ENCODE data around the gene WDR76. TPM values are rescaled to one million over a fixed set of nuclear protein-coding genes. Genes with fewer than 3 reads are reported as not detected.
"Not testable (repeated sequence)": the region's sequence is repeated elsewhere in the genome, so short reads cannot be mapped to it uniquely, and the experiment has no call there.

WDR76 gene
- total RNA-seq, 2 experiments from 2014 or later: 75.1 to 81.1 TPM

- H3K27me3 Mint-ChIP-seq, H3K9me3 Mint-ChIP-seq, H3K4me3 Mint-ChIP-seq, DNase-seq, H3K27ac Mint-ChIP-seq: not testable (repeated sequence)
- Mint-ChIP-seq H3K4me1 (peaks cover 22% of the 10 kb centered on the region), H3K36me3 (peaks cover 51% of the 10 kb centered on the region)
Observed at GRCh38 chr15:43832485-43832884, 5.7 kb downstream of the WDR76 start.

- no peak overlapping the region for H3K4me3 Mint-ChIP-seq
- H3K27me3 Mint-ChIP-seq: no peaks in the 10 kb centered on the region
- H3K36me3 Mint-ChIP-seq: peaks cover 27% of the 10 kb centered on the region
- no peak overlapping the region for H3K27ac Mint-ChIP-seq
- no peaks in the 10 kb centered on the region for H3K4me1 Mint-ChIP-seq
- no peaks in the 10 kb centered on the region for H3K9me3 Mint-ChIP-seq
- no peak for DNase-seq
Observed at GRCh38 chr15:43845421-43845820, 18.6 kb downstream of the WDR76 start.

- DNase-seq: no peak
- H3K36me3 Mint-ChIP-seq: peaks cover 42% of the 10 kb centered on the region
- H3K4me3 Mint-ChIP-seq: no peak overlapping the region
- no peak overlapping the region for H3K27ac Mint-ChIP-seq
- no peaks in the 10 kb centered on the region for H3K27me3 Mint-ChIP-seq
- H3K9me3 Mint-ChIP-seq: no peaks in the 10 kb centered on the region
- H3K4me1 Mint-ChIP-seq: no peaks in the 10 kb centered on the region
Observed at GRCh38 chr15:43851251-43851650, 24.4 kb downstream of the WDR76 start.

- no peaks in the 10 kb centered on the region for H3K27me3 Mint-ChIP-seq
- H3K9me3 Mint-ChIP-seq: no peaks in the 10 kb centered on the region
- H3K27ac Mint-ChIP-seq: no peak overlapping the region
- no peak for DNase-seq
- H3K4me3 Mint-ChIP-seq: no peak overlapping the region
- peaks cover 48% of the 10 kb centered on the region for H3K36me3 Mint-ChIP-seq
- H3K4me1 Mint-ChIP-seq: no peaks in the 10 kb centered on the region
Observed at GRCh38 chr15:43852607-43853006, 25.8 kb downstream of the WDR76 start.

- Mint-ChIP-seq H3K27ac (no peak overlapping the region), H3K4me3 (no peak overlapping the region), H3K9me3 (no peaks in the 10 kb centered on the region), H3K36me3 (peaks cover 49% of the 10 kb centered on the region), H3K27me3 (no peaks in the 10 kb centered on the region), H3K4me1 (no peaks in the 10 kb centered on the region)
- no peak for DNase-seq
Observed at GRCh38 chr15:43854801-43855200, 28.0 kb downstream of the WDR76 start.

GRCh38 chr15:43859546-43859945 lies 32.7 kb downstream of the WDR76 start:
- Mint-ChIP-seq H3K9me3 (no peaks in the 10 kb centered on the region), H3K4me3 (no peak overlapping the region), H3K27ac (no peak overlapping the region), H3K27me3 (no peaks in the 10 kb centered on the region), H3K36me3 (peaks cover 29% of the 10 kb centered on the region), H3K4me1 (no peaks in the 10 kb centered on the region)
- DNase-seq: no peak

GRCh38 chr15:43866636-43867035 lies 39.8 kb downstream of the WDR76 start:
- H3K4me3 Mint-ChIP-seq, H3K9me3 Mint-ChIP-seq, DNase-seq, H3K4me1 Mint-ChIP-seq, H3K27ac Mint-ChIP-seq, H3K27me3 Mint-ChIP-seq: not testable (repeated sequence)
- H3K36me3 Mint-ChIP-seq: peaks cover 33% of the 10 kb centered on the region

GRCh38 chr15:43867096-43867495 lies 40.3 kb downstream of the WDR76 start:
- Mint-ChIP-seq H3K36me3 (peaks cover 33% of the 10 kb centered on the region), H3K4me1 (no peaks in the 10 kb centered on the region), H3K27ac (no peak overlapping the region), H3K9me3 (no peaks in the 10 kb centered on the region), H3K27me3 (no peaks in the 10 kb centered on the region), H3K4me3 (no peak overlapping the region)
- DNase-seq: no peak

- no peak overlapping the region for H3K4me3 Mint-ChIP-seq
- DNase-seq: no peak
- H3K27ac Mint-ChIP-seq: no peak overlapping the region
- no peaks in the 10 kb centered on the region for H3K9me3 Mint-ChIP-seq
- no peaks in the 10 kb centered on the region for H3K27me3 Mint-ChIP-seq
- H3K4me1 Mint-ChIP-seq: no peaks in the 10 kb centered on the region
- H3K36me3 Mint-ChIP-seq: peaks cover 38% of the 10 kb centered on the region
Observed at GRCh38 chr15:43868406-43868805, 41.6 kb downstream of the WDR76 start.

- no peaks in the 10 kb centered on the region for H3K4me1 Mint-ChIP-seq
- H3K36me3 Mint-ChIP-seq: peaks cover 36% of the 10 kb centered on the region
- H3K9me3 Mint-ChIP-seq: no peaks in the 10 kb centered on the region
- no peak overlapping the region for H3K4me3 Mint-ChIP-seq
- H3K27me3 Mint-ChIP-seq: no peaks in the 10 kb centered on the region
- H3K27ac Mint-ChIP-seq: no peak overlapping the region
- no peak for DNase-seq
Observed at GRCh38 chr15:43871835-43872234, 45.0 kb downstream of the WDR76 start.

- H3K27me3 Mint-ChIP-seq: no peaks in the 10 kb centered on the region
- no peak overlapping the region for H3K27ac Mint-ChIP-seq
- no peaks in the 10 kb centered on the region for H3K9me3 Mint-ChIP-seq
- no peak for DNase-seq
- H3K4me1 Mint-ChIP-seq: no peaks in the 10 kb centered on the region
- peaks cover 34% of the 10 kb centered on the region for H3K36me3 Mint-ChIP-seq
- no peak overlapping the region for H3K4me3 Mint-ChIP-seq
Observed at GRCh38 chr15:43872416-43873020, 45.7 kb downstream of the WDR76 start.

- peaks cover 28% of the 10 kb centered on the region for H3K36me3 Mint-ChIP-seq
- H3K9me3 Mint-ChIP-seq: no peaks in the 10 kb centered on the region
- no peaks in the 10 kb centered on the region for H3K27me3 Mint-ChIP-seq
- no peaks in the 10 kb centered on the region for H3K4me1 Mint-ChIP-seq
- no peak overlapping the region for H3K27ac Mint-ChIP-seq
- DNase-seq: no peak
- H3K4me3 Mint-ChIP-seq: no peak overlapping the region
Observed at GRCh38 chr15:43873651-43874050, 46.8 kb downstream of the WDR76 start.

- Mint-ChIP-seq H3K27ac (no peak overlapping the region), H3K4me3 (no peak overlapping the region), H3K9me3 (no peaks in the 10 kb centered on the region), H3K27me3 (no peaks in the 10 kb centered on the region), H3K4me1 (no peaks in the 10 kb centered on the region), H3K36me3 (peaks cover 26% of the 10 kb centered on the region)
- no peak for DNase-seq
Observed at GRCh38 chr15:43876872-43877271, 50.1 kb downstream of the WDR76 start.

GRCh38 chr15:43877371-43877770 lies 50.6 kb downstream of the WDR76 start:
- no peaks in the 10 kb centered on the region for H3K4me1 Mint-ChIP-seq
- no peak overlapping the region for H3K4me3 Mint-ChIP-seq
- no peak overlapping the region for H3K27ac Mint-ChIP-seq
- H3K9me3 Mint-ChIP-seq: no peaks in the 10 kb centered on the region
- no peak for DNase-seq
- peaks cover 31% of the 10 kb centered on the region for H3K36me3 Mint-ChIP-seq
- no peaks in the 10 kb centered on the region for H3K27me3 Mint-ChIP-seq

- peaks cover 31% of the 10 kb centered on the region for H3K36me3 Mint-ChIP-seq
Observed at GRCh38 chr15:43878446-43878845, 51.6 kb downstream of the WDR76 start.

More at GRCh38 chr15:43878446-43878845, 51.6 kb downstream of the WDR76 start:
- DNase-seq: no peak
- no peak overlapping the region for H3K4me3 Mint-ChIP-seq
- no peaks in the 10 kb centered on the region for H3K4me1 Mint-ChIP-seq
- no peaks in the 10 kb centered on the region for H3K27me3 Mint-ChIP-seq
- H3K27ac Mint-ChIP-seq: no peak overlapping the region
- H3K9me3 Mint-ChIP-seq: no peaks in the 10 kb centered on the region

Measured in activated naive CD8-positive, alpha-beta T cell treated with anti-CD3 and anti-CD28 coated beads for 36 hours (primary cell).